Measurements from ENCODE around the gene THADA.

The THADA gene

DNA sequence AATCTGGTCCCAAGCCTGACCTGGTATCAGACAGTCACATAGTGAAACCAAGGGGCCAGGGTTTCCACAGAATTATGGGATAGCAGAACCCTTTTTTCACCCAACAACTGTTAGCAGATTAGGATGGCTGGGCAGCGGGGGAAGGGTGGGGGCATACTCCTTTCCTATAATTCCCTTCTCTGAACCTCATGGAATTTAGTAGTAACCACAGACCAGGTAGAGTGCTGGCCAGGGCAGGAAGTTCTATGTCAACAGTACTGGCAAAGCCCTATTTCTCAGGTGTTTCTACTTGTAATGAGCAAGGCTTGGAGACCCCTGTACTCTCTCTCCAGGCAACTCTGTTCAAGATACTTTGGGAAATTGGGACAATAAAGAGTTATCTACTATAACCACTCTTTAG lies 174.6 kb downstream of the THADA start:
- in situ Hi-C loops (cut with MboI; ENCODE audit: low sequenced_read_pairs): no loop called here

GRCh38 chr2:43420389-43420801 lies 175.4 kb downstream of the THADA start:
- in situ Hi-C loops (cut with MboI; ENCODE audit: low sequenced_read_pairs): no loop called here

DNA sequence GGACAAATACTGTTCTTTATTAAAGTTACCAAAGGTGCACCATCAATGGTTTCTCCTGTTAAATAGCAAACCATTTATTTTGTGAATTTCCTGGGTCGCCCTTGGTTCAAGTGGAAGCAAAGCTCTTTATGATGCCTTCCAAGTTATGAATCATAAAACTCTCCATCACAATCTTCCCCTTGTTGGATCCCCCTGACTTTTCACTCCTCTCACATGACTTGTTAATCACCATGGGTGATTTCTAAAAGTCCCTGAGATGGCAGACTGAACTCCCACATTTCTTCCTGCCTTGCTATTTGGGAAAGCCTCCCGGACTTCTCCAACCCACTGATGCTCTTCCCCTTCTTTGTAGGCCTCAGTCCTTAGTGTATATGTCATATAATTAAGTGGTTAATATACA lies 176.0 kb downstream of the THADA start:
- in situ Hi-C loops (cut with MboI; ENCODE audit: low sequenced_read_pairs): no loop called here

- in situ Hi-C loops (cut with MboI; ENCODE audit: low sequenced_read_pairs): no loop called here
Observed at GRCh38 chr2:43419243-43419642, 176.6 kb downstream of the THADA start.

GRCh38 chr2:43418680-43419079 lies 177.2 kb downstream of the THADA start:
- in situ Hi-C loops (cut with MboI; ENCODE audit: low sequenced_read_pairs): no loop called here

DNA sequence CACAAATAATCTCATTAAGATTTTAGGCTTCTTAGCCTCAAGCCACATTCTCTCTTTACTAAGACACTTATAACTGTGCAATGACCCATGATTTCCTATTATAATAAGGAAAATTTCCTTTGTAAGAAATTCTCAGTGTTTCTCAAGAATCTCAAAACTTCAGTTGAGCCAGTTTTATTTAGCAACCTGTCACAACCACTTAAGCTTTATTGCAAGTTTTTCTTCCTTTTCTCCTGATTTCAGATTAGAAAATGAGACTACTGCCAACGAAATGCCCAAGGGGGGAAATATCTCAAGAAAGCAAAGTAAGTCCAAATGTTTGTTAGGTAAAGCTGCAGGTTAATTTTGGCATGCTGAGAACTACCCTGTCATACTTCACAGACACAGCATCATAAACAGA lies 178.5 kb downstream of the THADA start:
- in situ Hi-C loops (cut with MboI; ENCODE audit: low sequenced_read_pairs): no loop called here

GRCh38 chr2:43415592-43415991 lies 180.2 kb downstream of the THADA start:
- in situ Hi-C loops (cut with MboI; ENCODE audit: low sequenced_read_pairs): no loop called here

DNA sequence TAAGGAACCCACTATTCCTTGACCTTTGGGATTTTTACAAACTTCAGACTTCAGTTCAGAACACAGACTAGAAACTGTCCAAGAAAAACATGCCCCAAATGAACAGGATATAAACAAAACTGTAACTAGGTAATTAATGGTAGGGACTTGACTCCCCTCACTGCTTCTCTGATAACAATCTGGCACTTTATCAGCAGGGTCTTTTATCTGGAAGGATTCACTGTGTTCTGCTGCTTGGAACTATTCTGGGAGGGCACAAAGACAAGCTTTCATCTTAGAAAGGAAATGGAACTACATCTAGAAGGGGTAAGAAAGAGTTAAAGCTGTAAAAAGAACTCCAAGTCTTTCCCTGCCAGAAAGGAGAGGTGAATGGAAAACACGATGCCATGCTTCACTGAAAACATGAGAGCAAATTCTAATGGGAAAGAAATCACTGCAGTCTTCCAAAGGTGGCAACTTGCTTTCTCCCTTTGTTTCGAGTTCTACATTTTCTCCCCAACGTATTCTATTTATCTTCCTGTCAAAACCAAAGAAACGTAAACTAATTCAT lies 181.2 kb downstream of the THADA start:
- in situ Hi-C loops (cut with MboI; ENCODE audit: low sequenced_read_pairs): no loop called here

DNA sequence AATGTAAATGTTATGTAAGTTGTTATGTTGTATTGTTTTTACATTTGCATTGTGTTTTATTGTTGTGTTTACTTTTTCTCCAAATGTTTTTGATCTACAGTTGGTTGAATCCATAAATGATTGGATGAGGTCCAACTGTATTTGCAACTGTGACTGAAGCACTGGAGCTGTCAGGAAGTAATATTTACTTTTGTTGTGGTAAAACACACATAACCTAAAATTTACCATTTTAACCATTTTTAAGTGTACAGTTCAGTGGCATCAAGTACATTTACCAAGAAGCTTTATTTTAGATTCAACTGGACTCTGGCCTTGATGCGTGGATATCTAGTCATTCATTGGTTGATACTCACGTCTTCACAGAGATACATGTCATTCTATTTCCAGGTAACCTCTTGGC lies 181.8 kb downstream of the THADA start:
- in situ Hi-C loops (cut with MboI; ENCODE audit: low sequenced_read_pairs): no loop called here

DNA sequence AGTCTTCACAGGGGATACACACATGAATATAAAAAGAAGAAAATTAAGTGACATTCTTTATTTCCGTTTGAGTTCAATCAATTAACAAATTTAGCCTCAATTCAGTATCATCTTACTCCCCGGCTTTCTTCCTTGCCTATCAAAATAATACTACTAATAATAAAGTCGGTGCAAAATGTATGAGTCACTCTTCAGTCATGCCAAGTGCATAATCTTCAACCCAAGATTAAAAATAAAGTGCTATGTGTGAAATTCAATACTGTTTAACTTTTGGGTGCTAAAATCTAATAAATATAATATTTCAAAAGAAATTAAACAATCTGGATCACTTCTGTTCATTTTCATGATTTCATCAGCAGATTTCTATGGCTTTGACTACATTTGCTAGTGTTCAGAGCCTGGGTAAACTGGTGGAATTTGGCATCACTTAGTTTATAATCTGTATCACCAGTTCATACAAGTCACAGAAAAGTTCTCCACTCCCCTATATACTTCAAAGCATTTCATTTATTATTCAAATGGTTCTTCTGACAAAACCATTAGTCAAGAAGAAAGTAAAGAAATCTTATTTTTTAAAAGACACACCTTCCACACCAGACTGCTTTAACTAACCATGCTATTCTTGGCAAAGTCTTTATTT lies 183.6 kb downstream of the THADA start:
- in situ Hi-C loops (cut with MboI; ENCODE audit: low sequenced_read_pairs): no loop called here

DNA sequence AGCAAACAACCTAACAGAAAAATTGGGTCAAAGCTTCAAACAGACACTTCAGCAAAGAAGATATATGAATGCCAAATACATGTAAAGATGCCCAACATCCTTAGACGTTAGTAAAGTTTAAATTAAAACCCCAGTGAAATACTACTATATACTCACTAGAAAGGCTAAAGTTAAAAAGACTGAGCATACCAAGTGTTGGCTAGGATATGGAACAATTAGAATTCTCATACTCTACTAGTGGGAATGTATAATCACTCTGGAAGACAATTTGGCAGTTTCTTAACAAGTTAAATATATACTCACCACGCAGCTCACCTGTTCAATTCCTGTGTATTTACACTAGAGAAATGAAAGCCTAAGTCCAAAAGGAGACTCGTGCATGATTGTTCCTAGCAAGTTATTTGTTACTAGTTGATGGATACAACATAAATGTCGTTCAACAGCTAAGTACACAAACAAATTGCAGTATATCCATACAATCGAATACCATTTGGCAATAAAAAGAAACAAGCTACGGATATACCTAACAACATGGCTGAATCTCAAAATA lies 185.7 kb downstream of the THADA start:
- in situ Hi-C loops (cut with MboI; ENCODE audit: low sequenced_read_pairs): no loop called here

DNA sequence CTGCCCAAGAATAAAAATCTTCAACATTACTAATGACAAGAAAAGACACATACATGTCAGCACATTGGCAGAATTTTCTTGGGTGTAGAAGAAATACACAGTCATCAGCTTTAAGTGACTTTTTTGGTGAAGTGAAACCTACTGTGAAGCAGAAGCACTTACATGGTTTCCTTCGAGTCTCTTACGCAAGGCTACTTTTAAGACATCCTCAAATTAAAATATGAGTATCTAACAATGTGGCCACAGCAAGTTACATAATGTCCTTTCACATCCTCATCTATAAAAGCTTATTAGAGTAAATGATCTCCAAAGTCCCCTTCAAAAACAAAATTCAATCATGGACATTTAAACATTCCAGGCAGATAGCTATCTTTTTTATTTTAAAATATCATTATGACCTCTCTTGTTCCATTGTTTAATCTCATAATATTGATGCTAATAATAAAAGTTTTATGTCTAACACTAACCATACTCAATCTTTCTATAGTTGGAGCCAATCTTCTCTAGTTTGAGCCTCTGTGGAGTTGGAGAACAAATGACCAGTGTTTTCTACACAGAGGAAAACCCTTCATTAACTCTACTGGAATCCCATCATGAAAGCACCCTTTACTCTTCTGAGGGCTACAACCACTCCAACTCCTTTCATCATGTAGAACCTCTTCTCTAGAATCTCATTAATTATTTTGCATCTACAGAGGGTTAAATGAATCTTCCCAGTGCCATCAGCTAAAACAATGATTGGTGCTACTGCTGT lies 187.3 kb downstream of the THADA start:
- in situ Hi-C loops (cut with MboI; ENCODE audit: low sequenced_read_pairs): no loop called here

GRCh38 chr2:43407935-43408334 lies 187.9 kb downstream of the THADA start:
- in situ Hi-C loops (cut with MboI; ENCODE audit: low sequenced_read_pairs): no loop called here

GRCh38 chr2:43406651-43407279 lies 189.1 kb downstream of the THADA start:
- in situ Hi-C loops (cut with MboI; ENCODE audit: low sequenced_read_pairs): no loop called here

DNA sequence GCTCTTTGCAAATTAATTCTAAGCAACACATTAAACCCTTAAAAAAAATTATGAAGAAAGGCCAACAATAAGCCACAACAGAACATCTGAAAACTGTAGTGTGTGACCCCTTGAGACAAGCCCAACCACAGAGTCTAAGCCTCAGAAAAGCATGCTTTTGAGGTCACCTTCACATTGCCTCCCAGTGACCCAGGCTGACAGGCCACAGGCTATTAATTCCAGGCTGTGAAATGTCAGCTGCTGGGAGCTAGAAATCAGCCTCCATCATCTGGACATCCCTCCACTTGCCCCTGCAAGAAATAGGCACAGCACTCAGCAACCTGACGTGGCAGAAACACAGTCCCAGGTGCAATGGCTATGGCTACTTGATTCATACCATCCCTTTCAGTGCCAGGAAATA lies 190.0 kb downstream of the THADA start:
- in situ Hi-C loops (cut with MboI; ENCODE audit: low sequenced_read_pairs): no loop called here

DNA sequence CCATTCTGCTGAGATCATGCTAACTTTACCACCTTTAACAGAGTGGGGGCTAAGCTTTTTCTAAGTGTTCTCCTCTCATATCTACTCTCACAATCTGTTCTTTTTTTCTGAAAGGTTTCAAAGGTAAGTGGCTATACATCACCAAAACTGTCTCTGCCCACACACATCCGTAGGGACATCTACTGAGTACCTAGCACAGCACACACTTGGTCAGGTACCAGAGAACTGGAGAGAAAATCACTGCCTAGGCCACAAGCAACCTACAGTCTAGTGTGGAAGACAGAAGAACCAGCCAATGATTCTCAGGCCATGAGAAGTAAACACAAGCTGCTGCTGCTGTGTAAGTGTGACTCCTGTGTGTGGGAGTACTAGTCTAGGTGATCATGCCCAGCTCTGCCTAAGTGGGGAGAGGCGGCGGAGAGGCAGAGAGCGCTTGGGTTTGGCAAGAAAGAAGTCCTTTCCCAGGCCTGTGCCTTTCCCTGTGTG lies 193.3 kb downstream of the THADA start:
- in situ Hi-C loops (cut with MboI; ENCODE audit: low sequenced_read_pairs): no loop called here

DNA sequence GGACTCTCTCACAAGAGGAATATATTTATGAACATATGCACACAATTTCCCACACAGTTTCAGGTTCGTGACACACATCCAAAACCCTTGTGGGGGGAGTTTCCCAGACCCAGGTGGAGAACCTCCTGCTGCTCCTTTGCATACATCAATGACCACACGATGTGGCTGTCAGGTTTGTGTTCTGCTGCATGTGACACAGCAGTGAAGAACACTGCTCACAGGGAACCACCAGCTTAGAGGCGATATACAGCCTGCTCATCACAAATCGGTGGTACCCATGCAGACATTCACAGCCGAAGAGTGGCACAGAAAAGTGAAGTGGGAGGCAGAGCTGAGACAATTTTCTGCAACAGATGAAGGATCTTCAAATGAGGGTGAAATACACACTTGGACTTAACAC lies 193.8 kb downstream of the THADA start:
- in situ Hi-C loops (cut with MboI; ENCODE audit: low sequenced_read_pairs): no loop called here

- in situ Hi-C loops (cut with MboI; ENCODE audit: low sequenced_read_pairs): no loop called here
Observed at GRCh38 chr2:43400508-43400907, 195.3 kb downstream of the THADA start.

- in situ Hi-C loops (cut with MboI; ENCODE audit: low sequenced_read_pairs): no loop called here
Observed at GRCh38 chr2:43399515-43400264, 196.1 kb downstream of the THADA start.

GRCh38 chr2:43399098-43399497 lies 196.7 kb downstream of the THADA start:
- in situ Hi-C loops (cut with MboI; ENCODE audit: low sequenced_read_pairs): no loop called here

GRCh38 chr2:43397821-43398220 lies 198.0 kb downstream of the THADA start:
- in situ Hi-C loops (cut with MboI; ENCODE audit: low sequenced_read_pairs): no loop called here
